Measurements from ENCODE around the gene COG5. TPM values are rescaled to one million over a fixed set of nuclear protein-coding genes. Genes with fewer than 3 reads are reported as not detected.
"Not testable (repeated sequence)": the region's sequence is repeated elsewhere in the genome, so short reads cannot be mapped to it uniquely, and the experiment has no call there.

COG5 gene
- total RNA-seq, 3 donors from 2014 or later: 35.2 to 61.2 (median 38.0) TPM

DNA sequence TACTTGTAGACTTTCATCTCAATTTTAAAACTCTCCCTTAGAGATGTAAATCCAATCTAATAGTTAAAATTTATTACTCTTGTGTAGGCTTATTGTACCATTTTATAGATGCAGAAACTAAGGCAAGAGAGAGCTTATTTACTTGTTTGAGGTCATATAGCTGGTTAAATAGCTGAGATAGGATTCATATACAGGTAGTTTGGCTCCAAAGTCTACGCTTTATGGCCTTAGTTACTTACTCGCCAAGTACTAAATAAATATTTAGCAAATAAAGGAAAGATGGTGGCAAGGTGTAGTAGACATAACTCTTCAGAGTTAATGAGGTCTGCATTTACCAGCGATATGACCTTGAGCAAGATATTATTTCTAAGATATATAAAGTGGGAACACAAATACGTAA lies 308.1 kb downstream of the COG5 start:
- Histone ChIP-seq H3K4me3 (no peak overlapping the region), H3K9me3 (no peaks in the 10 kb centered on the region), H3K27me3 (no peaks in the 10 kb centered on the region), H3K36me3 (no peaks in the 10 kb centered on the region), H3K4me1 (no peaks in the 10 kb centered on the region), H3K27ac (no peak overlapping the region)
- DNase-seq (ENCODE audit: low spot score in 2 of 2): no peak
- TF ChIP-seq POLR2AphosphoS5 (IDR thresholded peaks at IDR 0.05): no peak
- TF ChIP-seq, protein P1, sequence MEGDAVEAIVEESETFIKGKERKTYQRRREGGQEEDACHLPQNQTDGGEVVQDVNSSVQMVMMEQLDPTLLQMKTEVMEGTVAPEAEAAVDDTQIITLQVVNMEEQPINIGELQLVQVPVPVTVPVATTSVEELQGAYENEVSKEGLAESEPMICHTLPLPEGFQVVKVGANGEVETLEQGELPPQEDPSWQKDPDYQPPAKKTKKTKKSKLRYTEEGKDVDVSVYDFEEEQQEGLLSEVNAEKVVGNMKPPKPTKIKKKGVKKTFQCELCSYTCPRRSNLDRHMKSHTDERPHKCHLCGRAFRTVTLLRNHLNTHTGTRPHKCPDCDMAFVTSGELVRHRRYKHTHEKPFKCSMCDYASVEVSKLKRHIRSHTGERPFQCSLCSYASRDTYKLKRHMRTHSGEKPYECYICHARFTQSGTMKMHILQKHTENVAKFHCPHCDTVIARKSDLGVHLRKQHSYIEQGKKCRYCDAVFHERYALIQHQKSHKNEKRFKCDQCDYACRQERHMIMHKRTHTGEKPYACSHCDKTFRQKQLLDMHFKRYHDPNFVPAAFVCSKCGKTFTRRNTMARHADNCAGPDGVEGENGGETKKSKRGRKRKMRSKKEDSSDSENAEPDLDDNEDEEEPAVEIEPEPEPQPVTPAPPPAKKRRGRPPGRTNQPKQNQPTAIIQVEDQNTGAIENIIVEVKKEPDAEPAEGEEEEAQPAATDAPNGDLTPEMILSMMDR (IDR thresholded peaks at IDR 0.05): no peak
- no peak for TF ChIP-seq POLR2A (IDR thresholded peaks at IDR 0.05)
- intact Hi-C loops (cut with DNase I; ENCODE audit: low total_unique reads): no loop called here

DNA sequence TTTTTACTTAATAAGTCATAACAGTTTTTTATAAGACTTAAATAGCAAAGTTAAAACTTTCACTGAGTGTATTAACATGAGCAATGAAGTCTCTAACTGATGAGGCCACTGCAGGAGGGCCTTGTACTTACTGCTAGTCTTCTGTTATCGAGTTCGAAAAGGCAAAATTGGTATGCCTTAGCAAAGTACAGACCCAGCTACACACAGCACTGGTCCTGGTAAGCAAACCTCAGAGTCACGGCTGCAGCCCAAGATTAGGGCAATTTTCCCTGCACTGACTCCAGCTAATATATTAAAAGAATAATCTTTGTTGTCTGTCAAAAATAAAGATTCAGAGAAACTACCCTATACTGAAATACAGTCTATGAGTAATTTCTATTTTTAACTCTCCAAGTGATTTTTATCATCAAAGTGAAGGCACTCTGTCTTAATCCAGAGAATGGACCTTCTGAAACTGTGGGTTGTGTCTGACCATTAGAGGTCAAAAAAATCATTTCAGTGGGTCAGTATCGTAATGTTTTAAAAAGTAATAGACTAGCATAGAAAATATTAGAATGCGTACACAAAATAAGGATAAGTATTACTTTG lies 309.2 kb downstream of the COG5 start:
- Histone ChIP-seq H3K9me3 (no peaks in the 10 kb centered on the region), H3K4me1 (no peaks in the 10 kb centered on the region), H3K27ac (no peak overlapping the region), H3K4me3 (no peak overlapping the region), H3K27me3 (no peaks in the 10 kb centered on the region), H3K36me3 (no peaks in the 10 kb centered on the region)
- no peak for DNase-seq (ENCODE audit: low spot score in 2 of 2)
- TF ChIP-seq, protein P1 (IDR thresholded peaks at IDR 0.05): no peak
- no peak for TF ChIP-seq POLR2A (IDR thresholded peaks at IDR 0.05)
- TF ChIP-seq POLR2AphosphoS5 (IDR thresholded peaks at IDR 0.05): no peak
- intact Hi-C loops (cut with DNase I; ENCODE audit: low total_unique reads): no loop called here

DNA sequence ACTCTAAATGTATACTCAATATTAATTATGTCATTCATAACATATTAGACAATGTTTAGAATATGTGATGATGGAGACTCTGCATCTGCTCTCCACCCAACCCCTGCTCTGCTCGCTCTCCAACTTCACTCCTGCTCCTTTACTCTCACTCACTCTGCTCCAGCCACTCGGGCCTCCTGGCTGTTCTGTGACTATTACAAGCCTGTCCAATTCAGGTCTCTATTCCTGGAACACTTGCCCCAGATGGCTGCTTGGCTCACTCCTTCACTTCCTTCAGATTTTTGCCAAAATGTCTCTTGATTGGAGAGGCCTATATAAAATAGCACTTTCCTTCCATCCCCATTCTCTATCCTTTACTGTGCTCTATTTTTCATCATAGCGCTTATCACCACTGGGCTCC lies 310.1 kb downstream of the COG5 start:
- no peaks in the 10 kb centered on the region for H3K9me3 ChIP-seq
- H3K4me3 ChIP-seq: no peak overlapping the region
- H3K36me3 ChIP-seq: no peaks in the 10 kb centered on the region
- H3K4me1 ChIP-seq: no peaks in the 10 kb centered on the region
- DNase-seq (ENCODE audit: low spot score in 2 of 2): no peak
- TF ChIP-seq, protein P1 (IDR thresholded peaks at IDR 0.05): no peak
- TF ChIP-seq POLR2AphosphoS5 (IDR thresholded peaks at IDR 0.05): no peak
- no peak for TF ChIP-seq POLR2A (IDR thresholded peaks at IDR 0.05)
- intact Hi-C loops (cut with DNase I; ENCODE audit: low total_unique reads): no loop called here
- no peaks in the 10 kb centered on the region for H3K27me3 ChIP-seq
- no peak overlapping the region for H3K27ac ChIP-seq

DNA sequence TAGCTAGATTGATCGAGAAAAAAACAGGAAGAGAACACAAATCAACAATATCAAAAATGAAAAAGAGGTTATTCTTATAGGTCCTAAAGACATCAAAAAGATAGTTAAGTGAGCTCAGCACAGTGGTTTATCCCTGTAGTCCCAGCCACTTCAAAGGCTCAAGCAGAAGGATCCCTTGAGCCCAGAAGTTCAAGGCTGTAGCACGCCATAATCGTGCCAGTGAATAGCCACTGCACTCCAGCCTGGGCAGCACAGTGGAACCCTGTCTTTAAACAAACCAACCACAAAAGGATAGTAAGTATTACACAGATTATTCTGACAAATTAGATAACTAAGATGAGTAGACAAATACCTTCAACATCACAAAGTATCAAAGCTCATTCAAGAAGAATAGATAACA lies 311.8 kb downstream of the COG5 start:
- Histone ChIP-seq H3K27ac (no peak overlapping the region), H3K4me1 (no peaks in the 10 kb centered on the region), H3K4me3 (no peak overlapping the region), H3K36me3 (no peaks in the 10 kb centered on the region), H3K27me3 (no peaks in the 10 kb centered on the region), H3K9me3 (no peaks in the 10 kb centered on the region)
- intact Hi-C loops (cut with DNase I; ENCODE audit: low total_unique reads): no loop called here
- no peak for TF ChIP-seq POLR2AphosphoS5 (IDR thresholded peaks at IDR 0.05)
- DNase-seq (ENCODE audit: low spot score in 2 of 2): no peak

DNA sequence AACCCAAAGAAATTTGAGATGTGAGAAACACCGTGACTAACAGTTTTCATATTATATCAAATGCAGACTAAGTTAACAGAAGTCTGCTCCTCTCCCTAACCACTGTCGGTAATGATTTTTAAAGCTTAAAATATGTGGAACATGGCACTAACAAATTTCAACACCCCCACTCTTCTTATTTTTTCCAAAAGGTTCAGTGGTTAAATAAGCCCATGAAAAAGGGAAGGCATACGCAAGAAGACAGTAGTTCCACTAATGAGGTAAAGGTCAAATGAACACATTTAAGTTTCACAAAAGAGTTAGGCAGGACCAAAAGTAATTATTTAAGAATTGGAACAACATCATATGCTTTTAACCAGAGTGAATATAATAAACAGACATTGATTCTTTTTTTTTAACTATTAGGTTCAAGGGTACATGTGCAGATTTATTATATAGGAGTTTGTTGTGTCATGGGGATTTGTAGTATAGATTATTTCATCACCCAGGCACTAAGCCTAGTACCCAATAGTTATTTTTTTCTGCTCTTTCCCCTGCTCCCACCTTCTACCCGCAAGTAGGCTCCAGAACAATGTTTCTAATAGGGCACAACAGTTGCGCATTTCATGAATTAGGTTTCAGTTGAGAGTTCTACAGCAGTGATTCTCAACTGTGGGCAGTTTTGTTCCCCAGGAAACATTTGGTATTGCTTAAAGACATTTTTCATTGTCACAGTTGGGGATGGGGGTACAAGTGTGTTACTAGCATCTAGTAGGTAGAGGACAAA lies 315.0 kb downstream of the COG5 start:
- H3K27me3 ChIP-seq: no peaks in the 10 kb centered on the region
- intact Hi-C loops (cut with DNase I; ENCODE audit: low total_unique reads): no loop called here
- H3K4me3 ChIP-seq: no peak overlapping the region
- no peaks in the 10 kb centered on the region for H3K4me1 ChIP-seq
- no peak for DNase-seq (ENCODE audit: low spot score in 2 of 2)
- H3K9me3 ChIP-seq: peaks cover 0 to 4% of the 10 kb centered on the region in 2 donors
- H3K36me3 ChIP-seq: no peaks in the 10 kb centered on the region
- no peak overlapping the region for H3K27ac ChIP-seq
- TF ChIP-seq POLR2A (IDR thresholded peaks at IDR 0.05): no peak
- TF ChIP-seq, protein P1 (IDR thresholded peaks at IDR 0.05): no peak
- no peak for TF ChIP-seq POLR2AphosphoS5 (IDR thresholded peaks at IDR 0.05)

DNA sequence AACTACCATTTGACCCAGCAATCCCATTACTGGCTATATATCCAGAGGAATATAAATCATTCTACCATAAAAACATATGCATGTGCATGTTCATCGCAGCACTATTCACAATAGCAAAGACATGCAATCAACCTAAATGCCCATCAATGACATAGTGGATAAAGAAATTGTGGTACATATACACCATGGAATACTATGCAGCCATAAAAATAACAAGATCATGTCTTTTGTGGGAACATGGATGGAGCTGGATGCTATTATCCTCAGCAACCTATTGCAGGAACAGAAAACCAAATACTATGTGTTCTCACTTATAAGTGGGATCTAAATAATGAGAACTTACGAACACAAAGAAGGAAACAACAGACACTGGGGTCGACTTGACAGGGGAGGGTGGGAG lies 316.9 kb downstream of the COG5 start:
- H3K4me1 ChIP-seq; H3K27me3 ChIP-seq; intact Hi-C loops (cut with DNase I; ENCODE audit: low total_unique reads); H3K27ac ChIP-seq; DNase-seq (ENCODE audit: low spot score in 2 of 2); H3K36me3 ChIP-seq; H3K4me3 ChIP-seq; H3K9me3 ChIP-seq: not testable (repeated sequence)

Measured in breast epithelium (tissue), 4 donors.